ENCODE results near the gene POLR3B.

- TF ChIP-seq, protein P1, sequence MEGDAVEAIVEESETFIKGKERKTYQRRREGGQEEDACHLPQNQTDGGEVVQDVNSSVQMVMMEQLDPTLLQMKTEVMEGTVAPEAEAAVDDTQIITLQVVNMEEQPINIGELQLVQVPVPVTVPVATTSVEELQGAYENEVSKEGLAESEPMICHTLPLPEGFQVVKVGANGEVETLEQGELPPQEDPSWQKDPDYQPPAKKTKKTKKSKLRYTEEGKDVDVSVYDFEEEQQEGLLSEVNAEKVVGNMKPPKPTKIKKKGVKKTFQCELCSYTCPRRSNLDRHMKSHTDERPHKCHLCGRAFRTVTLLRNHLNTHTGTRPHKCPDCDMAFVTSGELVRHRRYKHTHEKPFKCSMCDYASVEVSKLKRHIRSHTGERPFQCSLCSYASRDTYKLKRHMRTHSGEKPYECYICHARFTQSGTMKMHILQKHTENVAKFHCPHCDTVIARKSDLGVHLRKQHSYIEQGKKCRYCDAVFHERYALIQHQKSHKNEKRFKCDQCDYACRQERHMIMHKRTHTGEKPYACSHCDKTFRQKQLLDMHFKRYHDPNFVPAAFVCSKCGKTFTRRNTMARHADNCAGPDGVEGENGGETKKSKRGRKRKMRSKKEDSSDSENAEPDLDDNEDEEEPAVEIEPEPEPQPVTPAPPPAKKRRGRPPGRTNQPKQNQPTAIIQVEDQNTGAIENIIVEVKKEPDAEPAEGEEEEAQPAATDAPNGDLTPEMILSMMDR (IDR thresholded peaks at IDR 0.05) = no peak
- no peak for TF ChIP-seq POLR2A (IDR thresholded peaks at IDR 0.05)
These were observed 25.0 kb upstream of the POLR3B start for GRCh38 chr12:106332536-106332935.
